Duodenal mucosa (tissue), 2 donors: ENCODE measurements around the gene CASR.

Source experiments
- H3K27ac ChIP-seq: one replicate; pipeline ENCODE4 v1.7.0; 2013; ENCODE audit warnings: low read depth, low read length
- H3K27me3 ChIP-seq, 2 donors: one replicate each; pipeline ENCODE4 v1.7.0; 2013; ENCODE audit warnings: low read length in 2 of 2, control low read depth in 1 of 2; ENCODE audit not compliant: insufficient read depth in 2 of 2, control insufficient read depth in 1 of 2
- H3K36me3 ChIP-seq, 2 donors: one replicate each; pipeline ENCODE4 v1.7.0; 2013; ENCODE audit warnings: low read length in 2 of 2, control low read depth in 1 of 2; ENCODE audit not compliant: insufficient read depth in 2 of 2, control insufficient read depth in 1 of 2
- H3K4me1 ChIP-seq, 2 donors: one replicate each; pipeline ENCODE4 v1.7.0; 2013; ENCODE audit warnings: low read length in 2 of 2, control low read depth in 1 of 2; ENCODE audit not compliant: insufficient read depth in 2 of 2, control insufficient read depth in 1 of 2
- H3K4me3 ChIP-seq, 2 donors: one replicate each; pipeline ENCODE4 v1.7.0; 2013; ENCODE audit warnings: low read length in 2 of 2, low read depth in 1 of 2
- H3K9ac ChIP-seq, 2 donors: one replicate each; pipeline ENCODE4 v1.7.0; 2013; ENCODE audit warnings: low read length in 2 of 2, low read depth in 1 of 2
- H3K9me3 ChIP-seq, 2 donors: one replicate each; pipeline ENCODE4 v1.7.0; 2013; ENCODE audit warnings: low read length in 2 of 2, control low read depth in 1 of 2; ENCODE audit not compliant: control insufficient read depth in 1 of 2

The CASR gene

GRCh38 chr3:122208579-122208978, 25.1 kb downstream of the CASR start:
- no peak overlapping the region for H3K4me3 ChIP-seq
- no peaks in the 10 kb centered on the region for H3K4me1 ChIP-seq
- no peaks in the 10 kb centered on the region for H3K36me3 ChIP-seq
- no peak overlapping the region for H3K9ac ChIP-seq
- H3K27ac ChIP-seq = no peak overlapping the region
- H3K9me3 ChIP-seq = no peaks in the 10 kb centered on the region
- H3K27me3 ChIP-seq = no peaks in the 10 kb centered on the region

GRCh38 chr3:122213650-122214049, 30.2 kb downstream of the CASR start:
- no peak overlapping the region for H3K9ac ChIP-seq

DNA sequence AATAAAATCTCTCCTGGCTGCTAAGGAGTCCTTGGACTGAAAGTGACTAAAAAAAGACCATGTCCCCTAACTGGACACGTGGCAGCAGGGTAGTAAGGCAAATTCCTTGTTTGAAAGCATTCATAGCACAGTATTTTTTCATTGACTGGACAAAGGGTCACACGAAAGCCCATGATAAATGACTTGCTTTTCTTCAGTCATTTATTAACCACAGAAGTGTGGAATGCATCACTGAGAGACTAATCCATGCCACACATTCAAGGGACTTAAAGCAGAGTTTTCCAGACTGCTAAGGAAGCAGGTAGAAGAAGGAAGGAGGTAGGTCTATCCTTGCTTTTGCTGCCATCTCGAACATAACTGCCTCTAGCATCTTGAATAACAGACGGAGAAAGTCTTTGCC, 31.2 kb downstream of the CASR start:
- no peak overlapping the region for H3K9ac ChIP-seq
- no peaks in the 10 kb centered on the region for H3K36me3 ChIP-seq
- H3K4me1 ChIP-seq = no peaks in the 10 kb centered on the region
- H3K27me3 ChIP-seq = no peaks in the 10 kb centered on the region
- no peak overlapping the region for H3K27ac ChIP-seq
- H3K9me3 ChIP-seq = no peaks in the 10 kb centered on the region
- H3K4me3 ChIP-seq = no peak overlapping the region

More at GRCh38 chr3:122213650-122214049, 30.2 kb downstream of the CASR start:
- H3K4me1 ChIP-seq = no peaks in the 10 kb centered on the region
- no peaks in the 10 kb centered on the region for H3K36me3 ChIP-seq
- H3K27me3 ChIP-seq = no peaks in the 10 kb centered on the region
- no peaks in the 10 kb centered on the region for H3K9me3 ChIP-seq
- H3K27ac ChIP-seq = no peak overlapping the region
- H3K4me3 ChIP-seq = no peak overlapping the region

- Histone ChIP-seq H3K9ac (no peak overlapping the region), H3K36me3 (no peaks in the 10 kb centered on the region), H3K4me1 (no peaks in the 10 kb centered on the region), H3K4me3 (no peak overlapping the region), H3K9me3 (no peaks in the 10 kb centered on the region), H3K27me3 (no peaks in the 10 kb centered on the region), H3K27ac (no peak overlapping the region)
These were observed 32.3 kb downstream of the CASR start for GRCh38 chr3:122215592-122216298.

DNA sequence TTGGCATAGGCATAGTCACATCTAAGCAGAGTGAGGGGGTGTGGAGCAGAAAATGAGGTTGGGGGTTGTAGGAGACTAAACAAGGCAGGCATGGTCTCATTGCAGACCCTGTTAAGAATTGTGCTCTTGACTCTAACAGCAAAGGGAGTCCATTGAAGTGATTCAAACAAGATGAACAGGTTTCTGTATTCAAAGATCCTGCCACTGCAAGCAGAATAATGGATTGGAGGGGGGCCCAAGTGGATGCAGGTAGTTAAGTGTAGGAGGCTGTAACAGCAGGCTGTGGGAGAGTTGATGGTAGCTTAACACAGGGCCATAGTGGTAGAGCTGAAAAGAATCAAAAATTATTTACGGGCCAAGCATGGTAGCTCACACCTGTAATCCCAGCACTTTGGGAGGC, 34.4 kb downstream of the CASR start:
- Histone ChIP-seq H3K4me3 (no peak overlapping the region), H3K4me1 (no peaks in the 10 kb centered on the region), H3K27ac (no peak overlapping the region), H3K9me3 (no peaks in the 10 kb centered on the region), H3K27me3 (no peaks in the 10 kb centered on the region), H3K36me3 (no peaks in the 10 kb centered on the region), H3K9ac (no peak overlapping the region)

GRCh38 chr3:122219242-122219872, 35.9 kb downstream of the CASR start:
- Histone ChIP-seq H3K4me1 (no peaks in the 10 kb centered on the region), H3K4me3 (no peak overlapping the region), H3K9ac (no peak overlapping the region), H3K36me3 (no peaks in the 10 kb centered on the region), H3K27ac (no peak overlapping the region), H3K9me3 (no peaks in the 10 kb centered on the region), H3K27me3 (no peaks in the 10 kb centered on the region)

DNA sequence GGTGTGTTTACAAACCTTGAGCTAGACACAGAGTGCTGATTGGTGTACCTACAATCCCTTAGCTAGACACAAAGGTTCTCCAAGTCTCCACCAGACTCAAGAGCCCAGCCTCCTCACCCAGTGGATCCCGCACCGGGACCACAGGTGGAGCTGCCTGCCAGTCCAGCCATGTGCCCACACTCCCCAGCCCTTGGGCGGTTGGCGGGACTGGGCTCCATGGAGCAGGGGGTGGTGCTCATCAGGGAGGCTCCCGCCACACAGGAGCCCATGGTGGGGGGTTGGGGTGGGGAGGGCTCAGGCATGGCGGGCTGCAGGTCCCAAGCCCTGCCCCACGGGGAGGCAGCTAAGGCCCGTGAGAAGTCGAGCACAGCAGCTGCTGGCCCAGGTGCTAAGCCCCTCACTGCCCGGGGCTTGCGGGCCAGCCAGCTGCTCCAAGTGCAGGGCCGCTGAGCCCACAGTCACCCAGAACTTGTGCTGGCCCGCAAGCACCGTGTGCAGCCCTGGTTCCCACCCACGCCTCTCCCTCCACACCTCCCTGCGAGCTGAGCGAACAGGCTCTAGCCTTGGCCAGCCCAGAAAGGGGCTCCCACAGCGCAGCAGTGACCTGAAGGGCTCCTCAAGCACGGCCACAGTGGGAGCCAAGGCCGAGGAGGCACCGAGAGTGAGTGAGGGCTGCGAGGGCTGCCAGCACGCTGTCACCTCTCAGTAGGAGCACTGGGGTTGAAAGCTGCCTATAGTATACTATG, 43.7 kb downstream of the CASR start:
- no peaks in the 10 kb centered on the region for H3K4me1 ChIP-seq
- H3K36me3 ChIP-seq = no peaks in the 10 kb centered on the region
- H3K27me3 ChIP-seq = no peaks in the 10 kb centered on the region
- no peaks in the 10 kb centered on the region for H3K9me3 ChIP-seq
- no peak overlapping the region for H3K4me3 ChIP-seq
- no peak overlapping the region for H3K9ac ChIP-seq
- no peak overlapping the region for H3K27ac ChIP-seq

DNA sequence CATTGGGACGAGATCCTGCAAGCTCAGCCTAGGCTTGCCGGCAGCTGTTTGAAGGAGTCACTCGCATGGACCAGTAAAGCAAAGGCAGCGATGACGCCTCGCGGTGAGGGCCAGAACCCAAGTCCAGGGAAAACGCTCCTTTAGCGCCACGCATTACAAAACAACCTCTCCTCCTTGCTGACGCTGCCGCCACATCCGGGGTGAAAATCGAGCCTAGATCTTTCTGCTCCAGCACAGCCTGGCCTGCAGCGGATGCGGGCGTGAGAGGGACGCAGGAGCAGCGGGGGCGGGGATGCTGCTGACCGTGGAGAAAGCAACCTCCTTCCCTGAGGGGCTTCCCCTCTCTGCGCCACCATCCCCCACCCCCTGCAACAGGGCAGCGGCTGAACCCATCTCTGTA, 46.7 kb downstream of the CASR start:
- Histone ChIP-seq H3K4me3 (no peak overlapping the region), H3K9me3 (no peaks in the 10 kb centered on the region), H3K4me1 (no peaks in the 10 kb centered on the region), H3K27me3 (no peaks in the 10 kb centered on the region), H3K27ac (no peak overlapping the region), H3K36me3 (no peaks in the 10 kb centered on the region), H3K9ac (no peak overlapping the region)

- Histone ChIP-seq H3K27me3 (no peaks in the 10 kb centered on the region), H3K4me1 (no peaks in the 10 kb centered on the region), H3K4me3 (no peak overlapping the region), H3K9me3 (no peaks in the 10 kb centered on the region), H3K9ac (no peak overlapping the region), H3K27ac (no peak overlapping the region), H3K36me3 (no peaks in the 10 kb centered on the region)
These were observed 48.1 kb downstream of the CASR start for GRCh38 chr3:122231465-122232157.

DNA sequence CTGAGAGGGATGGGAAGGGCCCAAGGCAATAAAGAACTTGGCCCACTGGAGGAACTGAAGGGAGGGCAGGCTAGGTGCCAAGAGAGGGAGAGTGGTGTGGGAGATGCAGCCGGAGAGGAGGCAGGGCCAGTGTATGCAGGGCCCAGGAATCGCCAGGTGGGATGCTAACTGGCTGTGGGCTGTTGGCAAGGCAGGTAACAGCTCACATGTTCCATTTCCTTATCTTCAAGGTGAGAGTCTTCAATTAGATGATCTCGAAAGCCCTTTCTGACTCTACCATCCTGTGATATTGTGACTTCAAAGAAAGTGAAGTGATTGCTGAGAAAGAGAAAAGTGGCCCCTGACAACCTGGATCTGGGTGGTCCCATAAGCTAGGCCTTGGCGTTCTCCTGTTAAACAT, 49.0 kb downstream of the CASR start:
- Histone ChIP-seq H3K27me3 (no peaks in the 10 kb centered on the region), H3K9ac (no peak overlapping the region), H3K4me1 (no peaks in the 10 kb centered on the region), H3K36me3 (no peaks in the 10 kb centered on the region), H3K27ac (no peak overlapping the region), H3K4me3 (no peak overlapping the region), H3K9me3 (no peaks in the 10 kb centered on the region)
